HepG2 (cell line): Measurements from ENCODE around the gene RERE. TPM values are rescaled to one million over a fixed set of nuclear protein-coding genes. Genes with fewer than 3 reads are reported as not detected.
A peak's percentile ranks its signal among the peaks of the same experiment; 100 is the strongest.

Experiments
- ATF6 ChIP-seq: sonication (generic); formaldehyde crosslinking; conservative IDR thresholded peaks from 2 replicates; pipeline ENCODE4 v1.4.0; 2020; ENCODE audit warnings: missing genetic modification reagents
- BORCS8-MEF2B ChIP-seq: sonication (generic); formaldehyde crosslinking; IDR thresholded peaks from 2 replicates; pipeline ENCODE4 v1.8.0; 2022; ENCODE audit warnings: mild to moderate bottlenecking, missing genetic modification reagents
- HMGXB4 ChIP-seq, 2 experiments: sonication (generic) in 1 of 2; formaldehyde crosslinking in 1 of 2; IDR thresholded peaks; 2 replicates each; pipeline versions ENCODE4 v1.4.0 to v1.6.1; 2018 to 2020; ENCODE audit warnings: missing genetic modification reagents in 2 of 2, borderline replicate concordance in 1 of 2, low read depth in 1 of 2, mild to moderate bottlenecking in 1 of 2, missing biosample characterization in 1 of 2
- IRF9 ChIP-seq: sonication (generic); formaldehyde crosslinking; IDR thresholded peaks from 2 replicates; pipeline ENCODE4 v1.8.0; 2022; ENCODE audit warnings: missing genetic modification reagents, mild to moderate bottlenecking, borderline replicate concordance
- MLXIP ChIP-seq: sonication (generic); formaldehyde crosslinking; IDR thresholded peaks from 2 replicates; pipeline ENCODE4 v1.9.0; 2021; ENCODE audit warnings: missing genetic modification reagents, borderline replicate concordance
- MZF1 ChIP-seq: sonication (generic); formaldehyde crosslinking; IDR thresholded peaks from 2 replicates; pipeline ENCODE4 v1.8.1; 2023; ENCODE audit warnings: mild to moderate bottlenecking, missing genetic modification reagents, borderline replicate concordance
- ZBTB20 ChIP-seq: sonication (generic); formaldehyde crosslinking; IDR thresholded peaks from 2 replicates; pipeline ENCODE4 v1.8.1; 2023; ENCODE audit warnings: missing genetic modification reagents, low read depth, mild to moderate bottlenecking, borderline replicate concordance
- ZNF382 ChIP-seq: sonication (generic); formaldehyde crosslinking; IDR thresholded peaks from 2 replicates; pipeline ENCODE4 v1.5.0; 2020; ENCODE audit warnings: missing genetic modification reagents, mild to moderate bottlenecking, borderline replicate concordance
- ZNF609 ChIP-seq: sonication (generic); formaldehyde crosslinking; IDR thresholded peaks from 2 replicates; pipeline ENCODE4 v1.4.0; 2020; ENCODE audit warnings: mild to moderate bottlenecking, missing genetic modification reagents, borderline replicate concordance
- ZNF773 ChIP-seq: sonication (generic); formaldehyde crosslinking; IDR thresholded peaks from 2 replicates; pipeline ENCODE4 v1.4.0; 2020; ENCODE audit warnings: missing genetic modification reagents, borderline replicate concordance
- polyA plus RNA-seq, 8 experiments: library from polyadenylated mRNA; depleted of rRNA in 3 of 8; stranded (reverse) in 7 of 8; unstranded in 1 of 8; fragments of >200 nt; fragmentation: Illumina TruSeq in 4 of 8; extraction: Trizol in 4 of 8; gene quantifications; 2 replicates each; pipeline versions ENCODE4 v1.2.1 to v1.2.3, GENCODE V29; 2011 to 2016; ENCODE audit warnings: low read depth in 4 of 8, missing spikeins in 1 of 8, mixed read lengths in 1 of 8; ENCODE audit not compliant: insufficient read depth in 1 of 8
- total RNA-seq, 5 experiments: library from RNA; depleted of rRNA; stranded (reverse); fragments of >200 nt; fragmentation: Illumina TruSeq; extraction: Trizol; gene quantifications; 2 replicates each; pipeline ENCODE4 v1.2.3, GENCODE V29; 2016; ENCODE audit warnings: low read depth in 1 of 5

RERE gene
- total and polyA plus RNA-seq, 2 of the 13 experiments (the other 11 are each of a cell fraction or from before 2014, with no cell fraction given), result 18.3 to 21.9 TPM

- TF ChIP-seq ZBTB20 (peak; percentile 46; the same call in 1 of the 2 replicates), ZNF609 (CRISPR knock-in tag) (peak; percentile 61; the same call in 1 of the 2 replicates), ZNF382 (no peak), MZF1 (no peak), IRF9 (CRISPR knock-in tag) (0 out of 2 replicates have a peak, but pooled peaks have one; percentile 2), ZNF773 (CRISPR knock-in tag) (no peak), BORCS8-MEF2B (CRISPR knock-in tag) (peak; percentile 69), ATF6 (CRISPR knock-in tag) (no peak), MLXIP (CRISPR knock-in tag) (no peak), HMGXB4 (CRISPR knock-in tag; IDR thresholded peaks at IDR 0.05; ENCODE audit: borderline replicate concordance in 1 of 2, low read depth in 1 of 2) (peak in 1 of 2 experiments; percentile 83; a peak in 3 of 4 replicates)
Measured at GRCh38 chr1:8314346-8315280, 502.8 kb downstream of the RERE start (continued).
